ENCODE measurements around the gene ANKH. TPM values are rescaled to one million over a fixed set of nuclear protein-coding genes. Genes with fewer than 3 reads are reported as not detected.

Gene ANKH
- total and polyA plus RNA-seq, 2 of the 13 experiments (the other 11 are each of a cell fraction or from before 2014, with no cell fraction given): 25.0 to 36.0 TPM

DNA sequence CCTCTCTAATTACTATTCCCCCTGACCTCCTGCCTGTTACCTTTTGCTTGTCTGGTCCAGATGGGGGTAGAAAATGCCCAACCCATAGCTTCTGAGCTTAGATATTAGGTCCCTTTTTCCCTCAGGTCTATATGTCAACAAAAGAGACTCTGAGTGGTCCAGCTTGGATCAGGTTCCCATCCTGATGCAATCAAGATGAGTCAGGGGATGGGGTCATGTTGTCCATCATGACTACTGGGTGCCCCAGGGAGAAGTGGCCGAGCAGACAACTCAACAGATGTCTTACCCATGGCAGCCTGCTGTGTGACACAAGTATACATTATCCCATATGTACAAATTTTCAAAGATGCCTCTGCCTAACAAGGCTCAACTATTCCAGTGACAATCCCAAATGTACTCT lies 9.1 kb upstream of the ANKH start (continued):
- TF ChIP-seq CEBPB (IDR thresholded peaks at IDR 0.05; ENCODE audit: borderline replicate concordance, low read depth, low read length): peak; percentile 83; the same call in 1 of the 2 replicates
- no peak for TF ChIP-seq UBTF (CRISPR knock-in tag; IDR thresholded peaks at IDR 0.05)
- TF ChIP-seq ARID2 (CRISPR knock-in tag; IDR thresholded peaks at IDR 0.05; ENCODE audit: borderline replicate concordance): no peak
- peak; percentile 96 for TF ChIP-seq FOSL2 (CRISPR knock-in tag; IDR thresholded peaks at IDR 0.05)
- TF ChIP-seq SIX1 (CRISPR knock-in tag; IDR thresholded peaks at IDR 0.05; ENCODE audit: borderline replicate concordance): peak; percentile 93
- peak; percentile 66 for TF ChIP-seq CEBPG (CRISPR knock-in tag; IDR thresholded peaks at IDR 0.05)
- peak; percentile 48; the same call in 1 of the 2 replicates for TF ChIP-seq KDM1A (CRISPR knock-in tag; IDR thresholded peaks at IDR 0.05)
- TF ChIP-seq, protein P1, sequence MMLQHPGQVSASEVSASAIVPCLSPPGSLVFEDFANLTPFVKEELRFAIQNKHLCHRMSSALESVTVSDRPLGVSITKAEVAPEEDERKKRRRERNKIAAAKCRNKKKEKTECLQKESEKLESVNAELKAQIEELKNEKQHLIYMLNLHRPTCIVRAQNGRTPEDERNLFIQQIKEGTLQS (CRISPR knock-in tag; IDR thresholded peaks at IDR 0.05): peak; percentile 58; the same call in 1 of the 2 replicates
- TF ChIP-seq HMGA1 (CRISPR knock-in tag; conservative IDR thresholded peaks at IDR 0.05): no peak
- TF ChIP-seq FOXA3 (CRISPR knock-in tag; IDR thresholded peaks at IDR 0.05): 0 out of 2 replicates have a peak, but pooled peaks have one; percentile 7
- no peak for TF ChIP-seq ZNF589 (CRISPR knock-in tag; conservative IDR thresholded peaks at IDR 0.05)
- no peak for TF ChIP-seq CAMTA2 (CRISPR knock-in tag; IDR thresholded peaks at IDR 0.05; ENCODE audit: borderline replicate concordance)
- TF ChIP-seq ATF4 (CRISPR knock-in tag; IDR thresholded peaks at IDR 0.05): peak in 1 of 2 experiments; percentile 92; a peak in 2 of 4 replicates
- peak; percentile 62; the same call in 1 of the 2 replicates for TF ChIP-seq ZNF644 (CRISPR knock-in tag; IDR thresholded peaks at IDR 0.05; ENCODE audit: low read depth)
